Thymus (tissue), 11 donors: ENCODE measurements around the gene CCR1. TPM values are rescaled to one million over a fixed set of nuclear protein-coding genes. Genes with fewer than 3 reads are reported as not detected.

Experiments used
- DNase-seq, 9 donors: peaks; one replicate each; pipeline ENCODE4 v3.0.0-alpha.2; 2013; ENCODE audit warnings: low spot score in 9 of 9, low read depth in 6 of 9, missing footprints in 1 of 9
- H3K27ac ChIP-seq, 2 donors: one replicate each; pipeline ENCODE4 v1.5.1; 2013; ENCODE audit warnings: control low read depth in 1 of 2, low read depth in 1 of 2, low read length in 1 of 2, mild to moderate bottlenecking in 1 of 2, moderate library complexity in 1 of 2
- H3K27me3 ChIP-seq, 2 donors: one replicate each; pipeline ENCODE4 v1.5.1; 2013; ENCODE audit warnings: low read length in 1 of 2; ENCODE audit not compliant: control insufficient read depth in 2 of 2, insufficient read depth in 1 of 2
- H3K36me3 ChIP-seq, 2 donors: one replicate each; pipeline ENCODE4 v1.5.1; 2013; ENCODE audit warnings: low read length in 1 of 2, mild to moderate bottlenecking in 1 of 2, moderate library complexity in 1 of 2; ENCODE audit not compliant: control insufficient read depth in 2 of 2, insufficient read depth in 2 of 2
- H3K4me1 ChIP-seq, 2 donors: one replicate each; pipeline ENCODE4 v1.5.1; 2013; ENCODE audit warnings: low read length in 2 of 2; ENCODE audit not compliant: control insufficient read depth in 2 of 2, insufficient read depth in 2 of 2
- H3K4me3 ChIP-seq, 2 donors: one replicate each; pipeline ENCODE4 v1.5.1; 2013; ENCODE audit warnings: low read length in 2 of 2, control low read depth in 1 of 2, mild to moderate bottlenecking in 1 of 2
- H3K9me3 ChIP-seq, 2 donors: one replicate each; pipeline ENCODE4 v1.5.1; 2013; ENCODE audit warnings: low read length in 1 of 2, mild to moderate bottlenecking in 1 of 2; ENCODE audit not compliant: control insufficient read depth in 2 of 2, insufficient read depth in 1 of 2
- WGBS: extraction: QIAGEN DNeasy Blood & Tissue Kit; methylation state at CpG from one replicate; pipeline ENCODE4 v1.1.7; 2013; 5-methylcytosine and 5-hydroxymethylcytosine counted together
- polyA plus RNA-seq: library from polyadenylated mRNA; stranded (reverse); fragments of 200-250 nt; gene quantifications from one replicate; pipeline ENCODE4 v1.2.3, GENCODE V29; 2013
- total RNA-seq: library from RNA; stranded (reverse); fragments of 120-200 nt; gene quantifications from one replicate; pipeline ENCODE4 v1.2.4, GENCODE V29; 2013
- donor health status: healthy.

Gene CCR1
- total and polyA plus RNA-seq, 2 donors: 7.0 to 14.5 TPM

DNA sequence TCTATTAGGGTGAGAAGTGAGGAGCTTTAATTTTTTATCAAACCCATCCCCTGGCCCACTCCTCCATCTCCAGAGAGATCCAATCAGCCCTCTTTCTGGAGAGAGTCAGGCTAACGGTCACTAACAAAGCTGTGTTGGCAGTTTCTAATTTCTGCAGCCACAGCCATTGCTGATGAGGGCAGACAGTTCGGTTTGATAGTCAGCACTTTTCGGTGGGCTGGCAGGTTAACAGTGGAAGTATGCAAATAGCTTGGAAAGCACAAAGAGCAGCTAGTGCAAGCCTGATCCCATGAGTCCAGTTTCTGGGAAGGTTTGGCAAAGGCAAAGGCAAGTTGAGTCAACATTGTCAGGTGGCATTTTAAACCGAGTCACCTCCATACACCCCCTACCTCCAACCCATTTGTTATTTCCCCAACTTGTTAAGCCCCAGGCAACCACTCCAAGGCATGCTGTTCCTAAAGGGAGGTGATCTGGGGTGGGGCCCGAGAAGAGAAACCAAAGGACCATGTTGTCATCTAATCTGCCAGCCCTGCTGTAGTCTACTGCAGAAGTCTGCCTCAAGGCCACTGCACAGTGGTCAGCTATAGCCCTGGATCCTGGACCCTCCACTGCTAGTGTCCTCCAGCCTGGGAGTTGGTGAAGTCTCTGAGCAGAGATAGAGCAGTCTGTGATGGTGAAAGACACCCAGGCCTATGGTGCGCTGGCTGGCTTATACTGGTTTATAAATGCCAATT is 1.7 kb downstream of the CCR1 start:
- Histone ChIP-seq H3K4me3 (no peak overlapping the region), H3K27ac (no peak overlapping the region), H3K36me3 (no peaks in the 10 kb centered on the region), H3K4me1 (peaks cover 7 to 58% of the 10 kb centered on the region in 2 donors), H3K9me3 (peaks cover 0 to 6% of the 10 kb centered on the region in 2 donors), H3K27me3 (no peaks in the 10 kb centered on the region)
- 94% methylated on average over 6 of the region's 6 CpGs for WGBS
- DNase-seq: no peak

GRCh38 chr3:46205286-46205960 is 2.7 kb downstream of the CCR1 start:
- H3K9me3 ChIP-seq: peaks cover 0 to 6% of the 10 kb centered on the region in 2 donors
- WGBS: 77% methylated on average over 2 of the region's 2 CpGs
- H3K27me3 ChIP-seq: no peaks in the 10 kb centered on the region
- no peak overlapping the region for H3K27ac ChIP-seq
- peaks cover 7 to 53% of the 10 kb centered on the region in 2 donors for H3K4me1 ChIP-seq
- no peak for DNase-seq
- H3K36me3 ChIP-seq: no peaks in the 10 kb centered on the region
- no peak overlapping the region for H3K4me3 ChIP-seq

- peaks cover 0 to 6% of the 10 kb centered on the region in 2 donors for H3K9me3 ChIP-seq
- no peaks in the 10 kb centered on the region for H3K27me3 ChIP-seq
- DNase-seq: no peak
- no peak overlapping the region for H3K27ac ChIP-seq
- no peaks in the 10 kb centered on the region for H3K36me3 ChIP-seq
- WGBS: 98% methylated on average over 12 of the region's 12 CpGs
- no peak overlapping the region for H3K4me3 ChIP-seq
- peaks cover 7 to 37% of the 10 kb centered on the region in 2 donors for H3K4me1 ChIP-seq
Observed at GRCh38 chr3:46203681-46204080, 4.4 kb downstream of the CCR1 start.

DNA sequence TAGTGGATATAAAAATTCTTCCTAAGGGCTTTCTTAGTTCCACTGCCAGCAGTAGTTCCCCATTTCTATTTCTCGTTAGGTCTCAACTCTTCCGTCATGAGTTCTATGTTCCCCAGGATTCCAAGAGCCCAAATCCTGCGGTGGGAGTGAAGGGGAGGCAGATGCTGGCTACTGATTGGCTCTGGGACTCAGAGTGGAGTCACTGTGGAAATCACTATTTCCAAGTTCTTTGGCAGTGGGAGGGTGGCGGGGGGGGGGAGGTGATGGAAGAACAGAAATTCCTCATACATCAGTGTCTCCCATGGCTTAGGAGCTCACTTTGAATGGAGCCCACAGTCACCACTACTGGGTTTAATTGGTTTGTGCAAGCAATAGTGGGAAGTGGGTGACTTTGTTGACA is 5.6 kb downstream of the CCR1 start:
- Histone ChIP-seq H3K9me3 (peaks cover 0 to 6% of the 10 kb centered on the region in 2 donors), H3K27me3 (no peaks in the 10 kb centered on the region), H3K4me3 (no peak overlapping the region), H3K27ac (no peak overlapping the region), H3K36me3 (no peaks in the 10 kb centered on the region), H3K4me1 (peaks cover 0 to 26% of the 10 kb centered on the region in 2 donors)
- WGBS: 84% methylated on average over 4 of the region's 4 CpGs
- DNase-seq: no peak

DNA sequence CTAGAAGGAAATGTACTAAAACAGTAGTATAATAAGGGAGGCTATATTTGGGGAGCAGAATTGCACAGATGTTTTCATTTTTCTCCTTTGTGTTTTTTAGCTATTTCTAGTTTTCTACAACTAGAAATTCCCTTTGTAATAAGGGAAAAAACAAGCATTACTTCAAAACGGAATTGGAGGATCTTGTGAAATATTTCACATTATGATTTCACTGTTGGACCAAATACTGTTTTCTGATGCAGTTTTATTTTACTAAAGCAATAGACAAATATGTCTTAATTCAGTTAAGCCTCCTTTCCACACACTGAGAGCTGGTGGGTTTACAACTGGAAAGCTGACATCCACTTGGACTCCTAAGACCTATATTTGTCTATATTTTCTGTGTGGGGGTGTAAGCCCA is 7.3 kb downstream of the CCR1 start:
- peaks cover 0 to 11% of the 10 kb centered on the region in 2 donors for H3K4me1 ChIP-seq
- H3K27me3 ChIP-seq: no peaks in the 10 kb centered on the region
- DNase-seq: no peak
- 96% methylated on average over 1 of the region's 1 CpG for WGBS
- no peak overlapping the region for H3K4me3 ChIP-seq
- no peaks in the 10 kb centered on the region for H3K36me3 ChIP-seq
- H3K27ac ChIP-seq: no peak overlapping the region
- peaks cover 0 to 6% of the 10 kb centered on the region in 2 donors for H3K9me3 ChIP-seq

DNA sequence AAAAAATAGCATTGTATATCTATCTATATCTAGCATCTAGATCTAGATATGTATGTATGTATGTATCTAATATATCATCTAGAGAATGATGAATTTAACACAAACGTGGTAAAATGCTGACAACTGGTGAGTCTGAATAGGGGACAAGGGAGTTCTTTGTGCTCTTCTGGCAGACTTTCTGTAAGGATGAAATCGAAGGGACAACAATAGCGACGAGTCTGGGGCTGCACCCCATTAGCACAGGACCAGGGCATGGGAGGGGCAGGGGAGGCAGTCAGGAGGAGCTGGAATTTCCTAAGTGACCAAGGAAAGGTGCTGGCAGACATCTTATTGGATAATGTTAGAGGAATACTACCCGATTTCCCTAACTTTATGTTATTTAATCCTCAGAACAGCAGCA is 7.9 kb downstream of the CCR1 start:
- Histone ChIP-seq H3K9me3 (peaks cover 0 to 6% of the 10 kb centered on the region in 2 donors), H3K4me3 (no peak overlapping the region), H3K4me1 (peaks cover 0 to 5% of the 10 kb centered on the region in 2 donors), H3K27ac (no peak overlapping the region), H3K27me3 (no peaks in the 10 kb centered on the region), H3K36me3 (no peaks in the 10 kb centered on the region)
- DNase-seq: no peak
- WGBS: 94% methylated on average over 5 of the region's 5 CpGs

GRCh38 chr3:46196261-46196957 is 11.7 kb downstream of the CCR1 start:
- peaks cover 1 to 4% of the 10 kb centered on the region in 2 donors for H3K9me3 ChIP-seq
- no peaks in the 10 kb centered on the region for H3K36me3 ChIP-seq
- no peak for DNase-seq
- no peak overlapping the region for H3K4me3 ChIP-seq
- H3K27ac ChIP-seq: no peak overlapping the region
- no peaks in the 10 kb centered on the region for H3K27me3 ChIP-seq
- H3K4me1 ChIP-seq: no peaks in the 10 kb centered on the region
- 98% methylated on average over 7 of the region's 7 CpGs for WGBS

DNA sequence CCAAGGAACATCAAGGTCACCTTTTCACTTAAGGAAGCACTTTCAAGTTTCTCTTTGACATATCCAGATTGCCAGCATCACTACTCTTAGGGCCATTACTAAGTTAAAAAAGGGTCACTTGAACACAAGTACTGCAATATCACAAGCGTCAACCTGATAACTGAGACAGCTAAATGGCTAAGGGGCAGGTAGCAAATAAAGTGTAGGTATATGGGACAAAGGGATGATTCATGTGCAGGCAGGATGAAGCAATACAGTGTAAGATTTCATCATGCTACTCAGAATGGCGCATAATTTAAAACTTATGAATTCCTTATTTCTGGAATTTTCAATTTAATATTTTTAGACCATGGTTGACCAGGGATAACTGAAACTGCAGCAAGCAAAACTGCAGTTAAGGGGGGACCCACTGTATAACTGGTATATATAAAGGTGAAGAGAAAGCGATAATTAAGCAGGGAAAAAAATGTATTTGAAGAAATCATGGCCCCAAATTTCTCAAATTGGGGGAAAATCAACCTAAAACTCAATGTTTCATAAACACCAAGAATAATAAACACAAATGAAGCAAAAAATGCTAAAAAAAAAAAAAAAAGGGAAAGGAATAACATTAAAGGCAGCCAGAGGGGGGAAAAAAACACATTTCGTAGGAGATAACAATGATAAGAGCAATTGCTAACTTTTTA is 13.1 kb downstream of the CCR1 start:
- Histone ChIP-seq H3K36me3 (no peaks in the 10 kb centered on the region), H3K9me3 (peaks cover 1 to 4% of the 10 kb centered on the region in 2 donors), H3K4me1 (no peaks in the 10 kb centered on the region), H3K4me3 (no peak overlapping the region), H3K27ac (no peak overlapping the region), H3K27me3 (no peaks in the 10 kb centered on the region)
- no peak for DNase-seq
- WGBS: 98% methylated on average over 4 of the region's 4 CpGs
